Measurements from ENCODE around the gene TLL2.

GRCh38 chr10:96524741-96525140, 11.0 kb upstream of the TLL2 start:
- TF ChIP-seq POLR2AphosphoS5 (IDR thresholded peaks at IDR 0.05) (no peak), EP300 (IDR thresholded peaks at IDR 0.05) (no peak), CTCF (IDR thresholded peaks at IDR 0.05) (no peak), POLR2A (IDR thresholded peaks at IDR 0.05) (no peak)

All from upper lobe of left lung (tissue), 4 donors.